Transverse colon (tissue), 3 donors: Measurements from ENCODE around the gene DDIT3.

ENCODE experiments used
- POLR2A ChIP-seq: fragments of 450-650 bp; IDR thresholded peaks from one replicate; pipeline ENCODE4 v1.6.1; 2016; ENCODE audit warnings: antibody characterized with exemption, mild to moderate bottlenecking, moderate library complexity
- TF ChIP-seq, protein P1 (sequence below), 5 experiments: fragments of 200-600 bp in 3 of 5; fragments of 450-650 bp in 2 of 5; sonication (generic) in 3 of 5; IDR thresholded peaks; 1 replicate in 2 of 5; 2 replicates in 3 of 5; pipeline ENCODE4 v1.5.1; 2016 to 2017; ENCODE audit warnings: antibody characterized with exemption in 5 of 5, inconsistent platforms in 3 of 5, mild to moderate bottlenecking in 2 of 5, moderate library complexity in 1 of 5

DNA sequence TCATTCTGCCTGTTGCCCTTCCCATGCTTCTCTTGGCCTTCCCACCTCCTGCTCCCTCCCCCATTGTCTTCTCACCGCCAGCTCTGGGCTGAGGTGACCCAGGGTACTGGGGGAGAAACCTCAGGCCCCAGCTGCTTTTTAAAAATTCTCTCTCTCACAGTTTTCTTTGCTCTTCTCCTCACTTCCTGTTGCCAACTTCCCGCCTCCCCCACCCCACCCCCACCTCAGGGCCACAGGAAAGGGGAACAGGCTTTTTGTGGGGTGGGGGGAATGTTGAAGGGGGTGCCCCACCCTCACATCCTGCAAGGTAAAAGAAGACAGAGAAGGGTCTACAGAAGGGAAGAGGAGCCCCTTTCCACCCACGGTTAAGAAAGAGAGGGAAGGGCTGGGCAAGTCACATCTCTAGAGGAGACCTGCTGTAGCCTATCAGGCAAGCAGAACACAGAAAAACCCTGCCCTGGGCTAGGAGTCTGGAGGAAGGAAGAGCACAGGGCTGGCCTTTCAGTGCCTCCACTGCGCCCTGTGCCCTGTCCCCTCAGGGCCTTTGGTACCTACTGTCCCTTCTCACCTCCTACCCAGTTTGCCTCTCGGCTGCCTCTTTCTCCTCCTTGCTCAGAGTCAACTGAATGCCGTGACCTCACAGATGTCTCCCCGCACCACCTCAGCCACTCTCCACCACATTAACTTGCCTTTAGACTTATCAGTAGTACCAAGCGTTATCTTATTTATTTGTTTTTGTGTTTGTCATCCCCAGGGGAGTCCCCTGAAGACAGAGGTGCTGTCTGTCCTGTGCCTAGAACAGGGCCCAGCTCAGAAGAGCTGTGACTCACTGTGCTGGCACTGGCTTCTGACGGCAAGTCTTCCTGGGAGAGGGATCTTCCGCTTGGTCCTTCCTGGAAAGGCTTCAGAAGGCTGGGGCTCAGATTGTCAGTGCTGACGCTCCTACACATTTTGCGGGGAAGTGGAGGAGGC, 42.3 kb downstream of the DDIT3 start:
- TF ChIP-seq, protein P1, sequence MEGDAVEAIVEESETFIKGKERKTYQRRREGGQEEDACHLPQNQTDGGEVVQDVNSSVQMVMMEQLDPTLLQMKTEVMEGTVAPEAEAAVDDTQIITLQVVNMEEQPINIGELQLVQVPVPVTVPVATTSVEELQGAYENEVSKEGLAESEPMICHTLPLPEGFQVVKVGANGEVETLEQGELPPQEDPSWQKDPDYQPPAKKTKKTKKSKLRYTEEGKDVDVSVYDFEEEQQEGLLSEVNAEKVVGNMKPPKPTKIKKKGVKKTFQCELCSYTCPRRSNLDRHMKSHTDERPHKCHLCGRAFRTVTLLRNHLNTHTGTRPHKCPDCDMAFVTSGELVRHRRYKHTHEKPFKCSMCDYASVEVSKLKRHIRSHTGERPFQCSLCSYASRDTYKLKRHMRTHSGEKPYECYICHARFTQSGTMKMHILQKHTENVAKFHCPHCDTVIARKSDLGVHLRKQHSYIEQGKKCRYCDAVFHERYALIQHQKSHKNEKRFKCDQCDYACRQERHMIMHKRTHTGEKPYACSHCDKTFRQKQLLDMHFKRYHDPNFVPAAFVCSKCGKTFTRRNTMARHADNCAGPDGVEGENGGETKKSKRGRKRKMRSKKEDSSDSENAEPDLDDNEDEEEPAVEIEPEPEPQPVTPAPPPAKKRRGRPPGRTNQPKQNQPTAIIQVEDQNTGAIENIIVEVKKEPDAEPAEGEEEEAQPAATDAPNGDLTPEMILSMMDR (IDR thresholded peaks at IDR 0.05): no peak
- no peak for TF ChIP-seq POLR2A
